Measurements from ENCODE around the gene SDHAF1.

The SDHAF1 gene

GRCh38 chr19:36019061-36019670, 24.2 kb downstream of the SDHAF1 start:
- TF ChIP-seq CTCF (IDR thresholded peaks at IDR 0.05; ENCODE audit: borderline replicate concordance, insufficient read depth, low read depth, low read length) = no peak
- H3K4me3 ChIP-seq (ENCODE audit: low read depth, low read length) = no peak overlapping the region

- TF ChIP-seq CTCF (IDR thresholded peaks at IDR 0.05; ENCODE audit: borderline replicate concordance, insufficient read depth, low read depth, low read length) = no peak
- H3K4me3 ChIP-seq (ENCODE audit: low read depth, low read length) = no peak overlapping the region
Observed at GRCh38 chr19:36023432-36023831, 28.4 kb downstream of the SDHAF1 start.

GRCh38 chr19:36025541-36025940, 30.6 kb downstream of the SDHAF1 start:
- TF ChIP-seq CTCF (IDR thresholded peaks at IDR 0.05; ENCODE audit: borderline replicate concordance, insufficient read depth, low read depth, low read length) = no peak
- no peak overlapping the region for H3K4me3 ChIP-seq (ENCODE audit: low read depth, low read length)

GRCh38 chr19:36026091-36026876, 31.3 kb downstream of the SDHAF1 start:
- TF ChIP-seq CTCF (IDR thresholded peaks at IDR 0.05; ENCODE audit: borderline replicate concordance, insufficient read depth, low read depth, low read length) = no peak
- no peak overlapping the region for H3K4me3 ChIP-seq (ENCODE audit: low read depth, low read length)

- no peak for TF ChIP-seq CTCF (IDR thresholded peaks at IDR 0.05; ENCODE audit: borderline replicate concordance, insufficient read depth, low read depth, low read length)
- H3K4me3 ChIP-seq (ENCODE audit: low read depth, low read length) = no peak overlapping the region
Observed at GRCh38 chr19:36027696-36028095, 32.7 kb downstream of the SDHAF1 start.

GRCh38 chr19:36028313-36029041, 33.5 kb downstream of the SDHAF1 start:
- TF ChIP-seq CTCF (IDR thresholded peaks at IDR 0.05; ENCODE audit: borderline replicate concordance, insufficient read depth, low read depth, low read length) = no peak
- no peak overlapping the region for H3K4me3 ChIP-seq (ENCODE audit: low read depth, low read length)

Measured in GM12875 (cell line).